ENCODE results near the gene WDR88. TPM values are rescaled to one million over a fixed set of nuclear protein-coding genes. Genes with fewer than 3 reads are reported as not detected.

Gene WDR88
- total RNA-seq, 2 experiments from 2014 or later, result 0.38 TPM; not detected in 1

- TF ChIP-seq CTCF (conservative IDR thresholded peaks at IDR 0.05; ENCODE audit: low read length) (no peak), EZH2phosphoT487 (IDR thresholded peaks at IDR 0.05; ENCODE audit: borderline replicate concordance, low read depth, low read length) (no peak)
- Histone ChIP-seq H3K9me3 (ENCODE audit: low read length) (no peaks in the 10 kb centered on the region), H3K27ac (ENCODE audit: low read depth, low read length, poor library complexity, severe bottlenecking) (no peak overlapping the region), H3K79me2 (ENCODE audit: insufficient read depth, low read depth, low read length) (no peaks in the 10 kb centered on the region), H3K4me1 (ENCODE audit: insufficient read depth, low read length, poor library complexity, severe bottlenecking) (no peaks in the 10 kb centered on the region), H3K4me3 (ENCODE audit: low read depth, low read length, poor library complexity, severe bottlenecking) (no peak overlapping the region), H4K20me1 (ENCODE audit: insufficient read depth, low read length) (no peaks in the 10 kb centered on the region), H3K4me2 (ENCODE audit: low read length) (no peak overlapping the region), H2AFZ (ENCODE audit: low read length) (no peak overlapping the region), H3K9me2 (ENCODE audit: insufficient read depth, low read length) (no peaks in the 10 kb centered on the region), H3K36me3 (ENCODE audit: insufficient read depth, low read length) (no peaks in the 10 kb centered on the region)
- CTCF ChIA-PET (ENCODE audit: unreplicated experiment), result no interaction called here
- DNase-seq (ENCODE audit: low spot score), result no peak
- POLR2A ChIA-PET, result interaction anchor here (0.7 kb wide), 1 partner anchor 40 kb away, joined by 3 read pairs; no protein-coding TSS in a partner anchor
- no TSS peak for BruUV-seq (replicated peaks)
- intact Hi-C loops (cut with micrococcal nuclease; ENCODE audit: unreplicated experiment), result no loop called here
Measured at GRCh38 chr19:33199441-33200265, 67.7 kb downstream of the WDR88 start.

DNA sequence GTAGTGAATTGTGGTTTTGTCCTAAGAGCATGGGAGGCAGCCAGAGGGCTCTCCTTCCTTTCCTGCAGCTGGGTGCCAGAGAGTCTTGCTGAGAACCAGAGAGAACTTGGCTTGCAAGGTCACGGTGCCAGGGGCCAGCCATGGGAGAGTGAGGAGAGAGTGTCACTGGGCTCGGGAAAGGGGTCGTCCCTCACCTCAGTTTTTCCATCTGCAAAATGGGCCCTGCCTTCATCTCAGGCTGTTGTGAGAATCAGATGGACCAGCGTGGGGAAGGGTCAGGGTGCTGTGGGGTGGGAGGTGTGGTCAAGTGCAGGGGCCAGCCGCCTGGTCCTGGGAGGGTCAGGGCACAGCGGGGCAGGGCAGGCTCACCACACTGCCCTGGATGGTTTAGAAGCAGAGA is 69.6 kb downstream of the WDR88 start:
- Histone ChIP-seq H3K27ac (ENCODE audit: low read depth, low read length, poor library complexity, severe bottlenecking) (no peak overlapping the region), H3K79me2 (ENCODE audit: insufficient read depth, low read depth, low read length) (no peaks in the 10 kb centered on the region), H3K4me3 (ENCODE audit: low read depth, low read length, poor library complexity, severe bottlenecking) (no peak overlapping the region), H4K20me1 (ENCODE audit: insufficient read depth, low read length) (no peaks in the 10 kb centered on the region), H3K4me2 (ENCODE audit: low read length) (no peak overlapping the region), H3K9me3 (ENCODE audit: low read length) (no peaks in the 10 kb centered on the region), H3K36me3 (ENCODE audit: insufficient read depth, low read length) (no peaks in the 10 kb centered on the region), H3K9me2 (ENCODE audit: insufficient read depth, low read length) (no peaks in the 10 kb centered on the region), H2AFZ (ENCODE audit: low read length) (no peak overlapping the region), H3K4me1 (ENCODE audit: insufficient read depth, low read length, poor library complexity, severe bottlenecking) (no peaks in the 10 kb centered on the region)
- intact Hi-C loops (cut with micrococcal nuclease; ENCODE audit: unreplicated experiment), result no loop called here
- POLR2A ChIA-PET, result no interaction called here
- CTCF ChIA-PET (ENCODE audit: unreplicated experiment), result interaction anchor here (0.5 kb wide), 1 partner anchor 17 kb away, joined by 3 read pairs; no protein-coding TSS in a partner anchor
- no peak for TF ChIP-seq EZH2phosphoT487 (IDR thresholded peaks at IDR 0.05; ENCODE audit: borderline replicate concordance, low read depth, low read length)
- TF ChIP-seq CTCF (conservative IDR thresholded peaks at IDR 0.05; ENCODE audit: low read length), result no peak
- BruUV-seq (replicated peaks), result no TSS peak
- no peak for DNase-seq (ENCODE audit: low spot score)

All from OCI-LY7 (cell line).